HG03520 (cell line): ENCODE results near the gene RAD51.
"Not testable (repeated sequence)": the region's sequence is repeated elsewhere in the genome, so short reads cannot be mapped to it uniquely, and the experiment has no call there.

Source experiments
- ATAC-seq: cut with Tn5 transposase; IDR thresholded peaks from one replicate; pipeline ENCODE4 v1.9.1; 2021; ENCODE audit warnings: mild to moderate bottlenecking, moderate library complexity; ENCODE audit not compliant: unreplicated experiment

RAD51 gene

GRCh38 chr15:40694688-40695468 lies at the start of gene RAD51:
TSS of gene RAD51 (plus strand) at chr15:40695174. CDS start at chr15:40698759, 3,585 bp downstream.
- ATAC-seq, result peak; percentile 74

GRCh38 chr15:40647523-40647922 lies 47.5 kb upstream of the RAD51 start:
- no peak for ATAC-seq

GRCh38 chr15:40650479-40650878 lies 44.5 kb upstream of the RAD51 start:
- no peak for ATAC-seq

GRCh38 chr15:40660686-40661085 lies 34.3 kb upstream of the RAD51 start:
- no peak for ATAC-seq

- no peak for ATAC-seq
Observed at GRCh38 chr15:40664909-40665308, 30.1 kb upstream of the RAD51 start.

GRCh38 chr15:40676290-40676689 lies 18.7 kb upstream of the RAD51 start:
- not testable (repeated sequence) for ATAC-seq

GRCh38 chr15:40676906-40677305 lies 18.1 kb upstream of the RAD51 start:
- not testable (repeated sequence) for ATAC-seq

- ATAC-seq, result no peak
Observed at GRCh38 chr15:40680151-40680550, 14.8 kb upstream of the RAD51 start.

- not testable (repeated sequence) for ATAC-seq
Observed at GRCh38 chr15:40680959-40681358, 14.0 kb upstream of the RAD51 start.

GRCh38 chr15:40684381-40684780 lies 10.6 kb upstream of the RAD51 start:
- ATAC-seq, result no peak

GRCh38 chr15:40685376-40685775 lies 9.6 kb upstream of the RAD51 start:
- no peak for ATAC-seq

GRCh38 chr15:40688932-40689799 lies 5.8 kb upstream of the RAD51 start:
- ATAC-seq, result no peak

- ATAC-seq, result no peak
Observed at GRCh38 chr15:40691737-40692136, 3.2 kb upstream of the RAD51 start.

- no peak for ATAC-seq
Observed at GRCh38 chr15:40693904-40694687, 878 bp upstream of the RAD51 start.

GRCh38 chr15:40695469-40695890 lies 506 bp downstream of the RAD51 start:
- ATAC-seq, result peak; percentile 26

- no peak for ATAC-seq
Observed at GRCh38 chr15:40696228-40696627, 1.3 kb downstream of the RAD51 start.

- no peak for ATAC-seq
Observed at GRCh38 chr15:40697916-40698315, 2.9 kb downstream of the RAD51 start.

- ATAC-seq, result no peak
Observed at GRCh38 chr15:40702077-40702476, 7.1 kb downstream of the RAD51 start.

GRCh38 chr15:40706121-40706520 lies 11.1 kb downstream of the RAD51 start:
- no peak for ATAC-seq

GRCh38 chr15:40714144-40714543 lies 19.2 kb downstream of the RAD51 start:
- ATAC-seq, result no peak

- no peak for ATAC-seq
Observed at GRCh38 chr15:40716165-40716564, 21.2 kb downstream of the RAD51 start.
